HG03039 (cell line): Measurements from ENCODE around the gene MAP1LC3B.
A peak's percentile ranks its signal among the peaks of the same experiment; 100 is the strongest.

Experiments
- ATAC-seq: cut with Tn5 transposase; IDR thresholded peaks from one replicate; pipeline ENCODE4 v1.9.1; 2021; ENCODE audit warnings: mild to moderate bottlenecking, moderate library complexity; ENCODE audit not compliant: unreplicated experiment

MAP1LC3B gene

GRCh38 chr16:87391950-87392820, at the start of gene MAP1LC3B:
Gene MAP1LC3B (plus strand): TSS chr16:87392336. CDS start chr16:87392428, 92 bp downstream.
- ATAC-seq = peak; percentile 68

- ATAC-seq = no peak
Observed at GRCh38 chr16:87342504-87342903, 49.6 kb upstream of the MAP1LC3B start.

DNA sequence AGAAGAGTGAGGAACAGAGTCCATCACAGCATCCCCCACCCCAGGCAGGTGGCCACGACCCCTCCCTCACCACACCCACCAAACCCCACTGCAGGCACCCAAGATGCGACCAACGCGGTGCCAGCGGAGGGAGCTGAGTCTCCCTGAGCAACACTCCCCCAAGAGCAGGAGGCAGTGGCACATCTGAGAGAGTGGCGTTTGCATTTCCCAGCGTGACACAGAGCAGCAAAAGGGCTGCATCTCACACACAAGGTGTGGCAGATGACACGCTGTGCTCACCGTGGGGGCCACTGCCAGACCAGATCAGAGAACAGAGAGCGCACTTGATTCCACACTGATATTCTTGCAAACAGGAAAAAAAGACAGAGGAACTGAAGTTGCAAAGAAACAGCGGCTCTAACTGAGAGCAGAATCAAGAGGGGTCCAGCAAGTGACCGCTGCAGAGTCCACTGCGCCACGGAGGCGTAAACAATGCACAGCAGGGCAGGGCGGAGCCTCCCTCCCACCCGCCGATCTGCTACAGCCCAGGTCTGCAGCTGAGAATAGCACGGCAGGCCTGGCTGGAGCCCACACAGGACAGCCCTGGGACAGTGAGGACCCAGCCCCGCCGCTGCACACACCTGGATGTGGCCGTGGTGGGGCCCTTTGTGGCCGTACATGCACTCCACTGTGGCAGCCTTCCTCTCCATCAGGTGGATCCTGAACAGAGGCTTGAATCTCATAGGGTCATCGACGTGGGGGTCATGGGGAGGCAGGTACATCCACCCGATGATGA, 49.0 kb upstream of the MAP1LC3B start:
- no peak for ATAC-seq

DNA sequence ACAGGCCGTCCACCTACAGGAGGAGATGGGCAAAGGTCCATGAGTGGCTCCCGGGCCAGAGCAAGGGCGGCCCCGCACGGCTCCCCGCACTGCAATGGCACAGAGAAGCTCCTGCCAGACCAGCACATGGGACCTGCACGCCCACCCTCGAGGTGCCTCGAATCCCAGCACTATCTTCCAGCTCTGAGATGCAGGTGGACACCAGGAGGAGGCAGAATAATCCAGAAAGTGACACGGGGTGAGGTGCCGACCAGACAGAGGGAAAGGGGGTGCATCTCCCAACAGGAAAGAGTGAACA, 48.4 kb upstream of the MAP1LC3B start:
- ATAC-seq = no peak

- no peak for ATAC-seq
Observed at GRCh38 chr16:87344165-87344930, 47.8 kb upstream of the MAP1LC3B start.

DNA sequence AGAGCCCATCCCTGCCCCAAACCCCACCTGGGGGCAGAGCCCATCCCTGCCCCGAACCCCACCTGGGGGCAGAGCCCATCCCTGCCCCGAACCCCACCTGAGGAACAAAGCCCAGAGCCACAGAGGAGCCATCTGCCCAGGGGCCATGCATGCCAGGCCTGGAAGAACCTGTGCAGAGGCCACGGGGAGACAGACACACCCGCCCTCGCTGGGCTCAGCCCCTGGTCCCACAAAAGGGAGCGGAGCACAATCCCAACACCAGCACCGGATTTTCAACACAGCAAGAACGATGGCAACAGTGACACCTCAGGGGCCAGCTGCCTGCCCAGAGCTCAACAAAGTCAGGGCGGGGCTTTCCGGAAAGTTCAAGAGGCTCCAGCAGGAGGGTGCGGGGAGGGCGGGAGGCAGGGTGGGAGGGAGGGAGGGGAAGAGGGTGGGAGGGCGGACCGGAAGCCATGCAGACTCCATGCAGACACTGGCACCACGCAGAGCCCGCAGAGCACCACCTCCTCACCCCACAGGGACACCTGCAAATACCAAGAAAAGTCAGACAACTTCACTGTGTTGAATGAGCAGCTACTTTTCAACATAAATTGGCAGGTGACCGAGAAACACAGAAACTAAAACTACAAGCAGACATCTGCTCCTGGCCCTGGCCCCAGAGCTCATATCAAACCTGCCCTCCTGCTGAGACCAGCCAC, 47.1 kb upstream of the MAP1LC3B start:
- ATAC-seq = no peak

- no peak for ATAC-seq
Observed at GRCh38 chr16:87345726-87346424, 46.3 kb upstream of the MAP1LC3B start.

DNA sequence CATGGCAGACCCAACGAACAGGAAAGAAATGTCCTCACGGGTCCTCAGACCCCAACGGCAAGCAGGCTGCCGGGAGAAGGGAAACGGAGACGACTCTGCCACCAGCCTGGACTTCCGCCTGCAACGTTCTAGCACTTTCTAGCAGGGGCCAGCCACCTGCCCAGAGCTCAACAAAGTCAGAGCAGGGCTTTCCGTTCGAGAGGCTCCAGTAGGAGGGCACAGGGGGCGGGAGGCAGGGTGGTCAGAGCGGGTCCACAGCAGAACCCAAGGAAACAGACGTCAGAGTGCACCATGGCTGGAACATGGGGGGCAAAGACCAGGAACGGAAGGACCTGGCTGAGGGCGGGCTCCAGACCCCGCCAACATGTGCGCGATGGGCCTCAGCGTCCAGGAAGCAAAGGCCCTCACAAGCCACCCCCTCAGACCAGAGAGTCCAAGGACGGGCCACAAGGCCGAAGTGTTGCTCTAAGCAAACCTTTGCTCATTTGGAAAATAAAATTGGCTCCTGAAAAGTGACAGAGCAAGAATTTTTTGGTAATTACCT, 45.5 kb upstream of the MAP1LC3B start:
- ATAC-seq = no peak

DNA sequence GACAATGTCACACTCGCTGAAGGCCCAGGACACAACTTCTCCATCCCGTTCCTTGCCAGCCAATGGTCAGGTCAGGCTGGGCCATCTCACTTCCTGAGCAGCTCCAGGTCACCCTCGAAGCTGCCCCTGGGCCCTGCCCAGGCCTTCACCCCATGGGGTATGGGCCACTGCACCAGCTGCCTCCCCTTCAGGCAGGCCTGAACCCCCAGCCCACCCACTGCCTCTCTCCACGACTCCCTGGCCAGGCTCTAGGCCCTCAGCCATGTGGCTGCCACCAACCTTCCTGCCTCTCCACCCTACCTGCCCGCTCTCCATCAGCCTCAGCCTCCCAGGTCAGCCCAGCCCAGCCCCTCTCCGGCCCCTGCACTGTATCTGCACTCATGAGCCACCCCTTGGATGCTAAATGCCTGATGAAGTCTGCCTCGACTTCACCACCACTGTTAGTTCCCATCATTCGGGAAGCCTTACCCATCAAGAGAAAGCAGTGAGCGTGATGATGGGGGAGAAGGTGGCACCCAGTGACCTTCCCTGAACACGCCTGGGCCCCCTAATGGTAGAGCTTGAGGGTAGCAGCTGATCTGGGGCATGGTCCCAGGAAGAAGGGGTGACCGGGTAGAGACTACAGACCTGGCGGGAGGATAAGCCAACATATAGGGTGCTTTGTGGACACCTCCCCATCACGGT, 44.1 kb upstream of the MAP1LC3B start:
- ATAC-seq = no peak

DNA sequence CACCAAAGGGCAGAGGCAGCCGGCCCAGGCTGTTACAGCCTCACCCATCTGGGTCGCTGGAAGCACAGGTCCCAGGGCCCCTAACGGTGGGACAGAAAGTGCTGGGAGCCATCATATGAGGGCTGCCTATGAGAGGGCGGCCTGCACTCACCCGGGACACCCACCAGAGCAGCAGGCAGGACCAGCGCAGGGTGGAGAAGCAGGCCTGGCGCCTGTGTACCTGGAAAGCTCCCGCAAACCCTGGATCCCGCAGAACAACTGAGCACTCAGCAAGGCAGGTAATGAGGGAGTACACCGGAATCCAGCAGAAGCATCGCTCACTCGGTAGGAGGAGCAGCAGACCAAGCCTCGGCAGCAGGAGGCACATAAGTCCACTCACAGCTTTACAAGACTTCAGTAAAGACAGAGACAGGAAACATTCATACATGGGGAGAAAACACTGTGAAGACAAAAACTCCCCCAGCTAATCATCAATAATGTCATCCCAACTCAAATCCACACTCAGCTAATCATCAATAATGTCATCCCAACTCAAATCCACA, 43.4 kb upstream of the MAP1LC3B start:
- ATAC-seq = no peak

DNA sequence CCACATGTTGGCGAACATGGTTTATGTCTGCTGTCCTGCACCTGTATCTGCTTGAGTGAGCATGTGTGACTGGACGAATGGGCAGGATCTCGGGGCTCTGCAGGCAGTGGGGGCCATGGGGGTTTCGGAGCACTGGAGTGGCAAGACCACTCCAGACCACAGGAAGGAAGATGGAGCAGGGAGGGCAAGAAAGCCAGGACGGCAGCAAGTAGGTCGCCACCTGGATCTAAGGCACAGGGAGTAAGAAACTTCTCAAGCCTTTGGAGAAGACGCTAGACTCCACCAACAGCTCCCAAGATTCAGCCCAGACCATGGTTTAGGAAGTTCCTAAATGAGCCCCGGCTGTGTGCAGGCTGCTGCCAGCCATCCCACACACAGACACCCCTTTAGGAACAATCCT, 42.1 kb upstream of the MAP1LC3B start:
- no peak for ATAC-seq

- ATAC-seq = no peak
Observed at GRCh38 chr16:87350681-87351319, 41.3 kb upstream of the MAP1LC3B start.

DNA sequence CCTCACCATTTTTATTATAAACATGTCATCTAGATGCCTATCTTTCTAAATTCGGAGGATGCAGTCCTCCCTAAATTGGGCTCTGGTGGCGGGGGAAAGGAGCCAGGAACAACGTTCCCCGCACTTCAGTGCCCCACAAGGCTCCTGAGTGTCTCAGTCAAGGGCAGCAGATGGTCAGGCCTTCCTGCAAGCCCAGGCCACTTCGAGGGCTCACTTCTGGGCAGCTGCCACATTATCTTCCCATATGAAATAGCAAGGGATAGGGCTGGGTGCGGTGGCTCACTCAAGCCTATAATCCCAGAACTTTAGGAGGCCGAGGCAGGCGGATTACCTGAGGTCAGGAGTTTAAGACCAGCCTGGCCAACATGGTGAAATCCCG, 40.8 kb upstream of the MAP1LC3B start:
- ATAC-seq = no peak

DNA sequence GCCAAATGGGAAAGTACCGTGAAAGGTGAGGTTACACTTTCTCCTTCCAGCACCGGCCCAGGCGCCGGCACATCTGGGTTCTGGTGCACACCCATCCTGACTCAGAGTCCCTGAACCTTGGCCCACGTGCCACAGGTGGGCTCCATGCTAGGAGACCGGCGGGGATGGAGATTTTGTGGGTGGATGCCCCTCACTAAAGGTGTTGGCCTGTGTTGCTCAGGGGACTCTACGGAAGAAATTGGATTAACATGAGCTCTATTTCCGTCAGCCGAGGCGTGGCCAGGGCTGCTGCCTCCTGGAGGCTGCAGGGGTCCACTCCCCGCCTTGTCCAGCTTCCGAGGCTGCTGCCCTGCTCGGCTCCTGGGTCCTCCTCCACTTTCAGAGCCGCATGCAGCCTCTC, 39.3 kb upstream of the MAP1LC3B start:
- ATAC-seq = no peak

GRCh38 chr16:87353613-87354012, 38.5 kb upstream of the MAP1LC3B start:
- ATAC-seq = no peak

GRCh38 chr16:87356491-87356853, 35.7 kb upstream of the MAP1LC3B start:
- ATAC-seq = no peak

DNA sequence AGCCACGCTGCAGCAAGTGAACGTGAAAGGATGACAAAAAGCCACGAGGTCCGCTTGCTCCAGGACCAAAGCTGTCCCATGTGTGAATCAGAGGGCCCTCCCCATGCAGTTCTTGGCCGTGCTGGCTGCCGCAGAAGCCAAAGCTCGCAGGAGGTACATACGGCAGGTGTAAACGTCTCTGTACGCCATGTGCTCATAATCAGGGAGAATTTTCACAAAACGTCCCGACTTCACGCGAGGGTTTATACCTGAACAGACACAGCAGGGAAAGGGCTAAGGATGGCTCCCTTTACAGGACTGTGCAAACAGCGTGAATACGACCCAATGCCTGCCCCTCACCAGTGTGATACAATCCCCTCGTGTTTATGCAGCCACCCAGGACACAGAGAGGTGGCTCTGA, 33.9 kb upstream of the MAP1LC3B start:
- ATAC-seq = no peak

DNA sequence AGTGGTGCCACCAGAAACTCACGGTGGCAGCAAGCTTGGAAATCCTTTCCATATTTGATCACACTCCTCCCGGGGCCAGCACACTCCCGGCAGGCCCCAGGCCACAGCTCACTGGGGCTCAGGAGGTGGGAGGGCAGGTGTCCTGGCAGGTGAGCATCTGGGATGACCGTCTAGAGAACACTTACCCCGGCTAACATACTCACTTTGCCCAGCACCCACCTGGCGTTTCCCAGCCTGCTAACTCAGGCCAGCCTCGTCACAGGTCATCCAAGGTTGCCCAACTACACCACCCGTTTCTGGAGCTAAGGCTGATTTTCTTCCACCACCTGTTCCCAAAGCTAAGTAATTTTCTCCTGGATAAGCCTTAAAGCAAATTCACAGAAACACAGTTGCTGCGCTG, 33.4 kb upstream of the MAP1LC3B start:
- ATAC-seq = no peak

DNA sequence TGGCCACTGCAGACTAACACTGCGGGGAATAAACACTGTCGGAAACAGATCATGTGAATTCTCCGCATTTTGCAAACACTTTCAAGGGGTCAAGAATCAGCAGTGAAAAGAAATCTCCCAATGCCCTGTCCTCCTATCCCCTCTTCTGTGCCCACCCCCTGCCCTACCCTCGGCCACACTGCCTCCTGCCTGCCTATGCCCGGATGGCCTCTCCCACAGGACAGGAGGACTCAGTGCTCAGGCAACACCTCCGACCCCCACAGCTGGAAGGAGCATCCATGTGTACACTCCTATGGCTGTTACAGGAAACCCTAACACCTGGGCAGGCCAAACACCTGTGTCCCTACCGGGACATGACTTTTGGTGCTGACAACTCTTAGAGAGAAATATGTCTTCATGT, 33.0 kb upstream of the MAP1LC3B start:
- no peak for ATAC-seq
